ENCODE measurements around the gene OTX2.

The OTX2 gene

DNA sequence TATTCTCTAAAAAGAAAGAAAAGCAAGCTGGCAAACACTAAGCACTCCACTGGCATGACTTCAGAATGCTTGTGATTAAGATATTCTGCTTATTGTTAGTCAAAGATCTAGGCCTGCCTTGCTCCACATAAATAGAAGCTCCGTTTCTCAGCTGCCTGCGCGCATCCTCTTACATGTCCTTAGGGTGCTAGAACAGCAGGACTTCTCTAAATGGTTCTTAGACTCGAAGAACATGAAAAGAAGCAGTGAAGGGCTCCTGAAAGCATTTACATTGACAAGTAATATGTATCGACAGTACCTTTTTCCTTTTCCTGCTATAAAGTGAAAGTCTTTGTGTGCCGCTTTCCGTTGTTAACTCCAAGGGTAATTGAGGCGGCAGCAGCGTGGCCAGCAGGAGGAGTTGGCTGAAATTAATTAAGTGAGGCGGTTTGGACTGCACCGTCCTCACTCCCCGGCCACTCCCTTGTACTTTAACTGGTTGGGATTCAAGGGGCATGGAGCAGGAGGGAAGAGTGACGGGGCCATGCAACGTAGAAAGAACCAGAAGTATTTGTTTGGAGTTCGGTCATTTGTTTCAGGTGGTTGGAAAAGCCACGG, 34.2 kb upstream of the OTX2 start:
- DNase-seq (ENCODE audit: low read depth): no peak
- TF ChIP-seq, protein P1, sequence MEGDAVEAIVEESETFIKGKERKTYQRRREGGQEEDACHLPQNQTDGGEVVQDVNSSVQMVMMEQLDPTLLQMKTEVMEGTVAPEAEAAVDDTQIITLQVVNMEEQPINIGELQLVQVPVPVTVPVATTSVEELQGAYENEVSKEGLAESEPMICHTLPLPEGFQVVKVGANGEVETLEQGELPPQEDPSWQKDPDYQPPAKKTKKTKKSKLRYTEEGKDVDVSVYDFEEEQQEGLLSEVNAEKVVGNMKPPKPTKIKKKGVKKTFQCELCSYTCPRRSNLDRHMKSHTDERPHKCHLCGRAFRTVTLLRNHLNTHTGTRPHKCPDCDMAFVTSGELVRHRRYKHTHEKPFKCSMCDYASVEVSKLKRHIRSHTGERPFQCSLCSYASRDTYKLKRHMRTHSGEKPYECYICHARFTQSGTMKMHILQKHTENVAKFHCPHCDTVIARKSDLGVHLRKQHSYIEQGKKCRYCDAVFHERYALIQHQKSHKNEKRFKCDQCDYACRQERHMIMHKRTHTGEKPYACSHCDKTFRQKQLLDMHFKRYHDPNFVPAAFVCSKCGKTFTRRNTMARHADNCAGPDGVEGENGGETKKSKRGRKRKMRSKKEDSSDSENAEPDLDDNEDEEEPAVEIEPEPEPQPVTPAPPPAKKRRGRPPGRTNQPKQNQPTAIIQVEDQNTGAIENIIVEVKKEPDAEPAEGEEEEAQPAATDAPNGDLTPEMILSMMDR (IDR thresholded peaks at IDR 0.05; ENCODE audit: control insufficient read depth, insufficient read depth, low read depth, low read length, missing control alignments): no peak
- H3K4me3 ChIP-seq (ENCODE audit: control insufficient read depth, low read depth, low read length): no peak overlapping the region

DNA sequence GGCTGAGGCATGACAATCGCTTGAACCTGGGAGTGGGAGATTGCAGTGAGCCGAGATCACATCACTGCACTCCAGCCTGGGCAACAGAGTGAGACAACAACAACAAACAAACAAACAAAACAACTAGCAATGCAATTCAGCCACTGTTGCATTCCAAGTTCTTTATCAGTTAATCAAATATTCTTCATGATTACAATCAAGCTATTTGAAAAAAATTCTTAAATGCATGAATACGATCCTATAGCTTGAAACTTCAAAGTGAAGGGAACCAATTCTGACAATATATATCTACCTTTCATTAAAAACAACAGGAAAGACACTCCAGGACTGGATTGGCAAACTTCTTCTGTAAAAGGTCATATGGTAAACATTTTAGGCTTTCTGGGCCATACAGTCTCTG, 31.3 kb upstream of the OTX2 start:
- no peak for DNase-seq (ENCODE audit: low read depth)
- TF ChIP-seq, protein P1 (IDR thresholded peaks at IDR 0.05; ENCODE audit: control insufficient read depth, insufficient read depth, low read depth, low read length, missing control alignments): no peak
- H3K4me3 ChIP-seq (ENCODE audit: control insufficient read depth, low read depth, low read length): no peak overlapping the region

DNA sequence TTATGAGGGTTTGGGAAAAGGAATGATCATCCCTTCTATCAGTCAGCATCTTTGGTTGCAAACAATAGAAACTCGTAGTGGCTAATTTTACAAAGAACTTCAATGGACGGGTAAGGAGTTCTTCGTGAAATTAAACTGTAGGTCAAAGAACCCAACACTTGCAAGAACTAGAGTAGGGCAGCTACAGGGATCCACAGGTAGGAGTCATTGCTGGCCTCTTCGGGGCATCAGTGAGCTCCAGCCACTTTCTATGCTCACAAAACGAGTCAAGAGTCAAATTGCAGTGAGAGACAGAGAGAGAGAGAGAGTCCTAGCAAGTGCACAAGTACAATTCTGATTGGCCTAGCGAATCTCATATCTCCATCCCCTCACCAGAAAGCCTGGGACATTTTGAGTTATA, 29.9 kb upstream of the OTX2 start:
- TF ChIP-seq, protein P1 (IDR thresholded peaks at IDR 0.05; ENCODE audit: control insufficient read depth, insufficient read depth, low read depth, low read length, missing control alignments): no peak
- no peak for DNase-seq (ENCODE audit: low read depth)
- no peak overlapping the region for H3K4me3 ChIP-seq (ENCODE audit: control insufficient read depth, low read depth, low read length)

DNA sequence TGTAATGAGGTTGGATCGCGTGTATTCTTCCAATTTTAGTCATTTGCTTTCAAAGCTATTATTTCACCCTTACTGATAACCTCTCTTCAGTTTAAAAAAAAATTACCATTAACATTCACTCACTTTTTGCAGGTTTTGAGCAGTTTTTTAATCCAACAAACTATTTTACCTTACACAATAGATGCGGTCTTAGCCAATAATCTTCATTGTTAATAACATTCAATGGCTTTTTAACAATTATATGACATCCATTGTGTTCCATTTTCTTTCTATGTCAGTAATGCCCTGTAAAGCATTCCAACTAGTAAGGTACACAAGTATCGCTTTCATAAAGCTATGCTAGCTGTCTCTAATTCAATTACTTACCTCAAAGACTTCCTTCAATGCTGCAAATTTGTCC, 18.9 kb upstream of the OTX2 start:
- H3K4me3 ChIP-seq (ENCODE audit: control insufficient read depth, low read depth, low read length): no peak overlapping the region
- TF ChIP-seq, protein P1 (IDR thresholded peaks at IDR 0.05; ENCODE audit: control insufficient read depth, insufficient read depth, low read depth, low read length, missing control alignments): no peak
- DNase-seq (ENCODE audit: low read depth): no peak

DNA sequence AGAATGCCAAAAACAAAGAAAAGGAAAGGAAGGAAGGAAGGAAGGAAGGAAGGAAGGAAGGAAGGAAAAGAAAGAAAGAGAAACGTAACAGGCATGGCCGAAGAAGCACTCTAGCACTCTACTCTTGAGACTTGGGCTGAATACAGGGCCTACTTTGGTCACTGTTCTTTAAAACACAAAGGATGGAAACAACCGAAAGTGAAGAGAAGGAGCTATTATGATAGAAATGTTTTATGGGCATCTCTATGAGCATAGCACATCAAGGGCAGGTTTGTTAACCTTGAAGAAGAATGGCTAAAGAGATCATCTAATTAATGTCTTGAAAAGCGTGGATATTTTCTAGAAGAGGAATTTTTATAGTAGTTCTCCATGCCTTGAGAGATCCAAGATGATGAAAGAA, 15.9 kb upstream of the OTX2 start:
- no peak for DNase-seq (ENCODE audit: low read depth)
- TF ChIP-seq, protein P1 (IDR thresholded peaks at IDR 0.05; ENCODE audit: control insufficient read depth, insufficient read depth, low read depth, low read length, missing control alignments): no peak
- H3K4me3 ChIP-seq (ENCODE audit: control insufficient read depth, low read depth, low read length): no peak overlapping the region

DNA sequence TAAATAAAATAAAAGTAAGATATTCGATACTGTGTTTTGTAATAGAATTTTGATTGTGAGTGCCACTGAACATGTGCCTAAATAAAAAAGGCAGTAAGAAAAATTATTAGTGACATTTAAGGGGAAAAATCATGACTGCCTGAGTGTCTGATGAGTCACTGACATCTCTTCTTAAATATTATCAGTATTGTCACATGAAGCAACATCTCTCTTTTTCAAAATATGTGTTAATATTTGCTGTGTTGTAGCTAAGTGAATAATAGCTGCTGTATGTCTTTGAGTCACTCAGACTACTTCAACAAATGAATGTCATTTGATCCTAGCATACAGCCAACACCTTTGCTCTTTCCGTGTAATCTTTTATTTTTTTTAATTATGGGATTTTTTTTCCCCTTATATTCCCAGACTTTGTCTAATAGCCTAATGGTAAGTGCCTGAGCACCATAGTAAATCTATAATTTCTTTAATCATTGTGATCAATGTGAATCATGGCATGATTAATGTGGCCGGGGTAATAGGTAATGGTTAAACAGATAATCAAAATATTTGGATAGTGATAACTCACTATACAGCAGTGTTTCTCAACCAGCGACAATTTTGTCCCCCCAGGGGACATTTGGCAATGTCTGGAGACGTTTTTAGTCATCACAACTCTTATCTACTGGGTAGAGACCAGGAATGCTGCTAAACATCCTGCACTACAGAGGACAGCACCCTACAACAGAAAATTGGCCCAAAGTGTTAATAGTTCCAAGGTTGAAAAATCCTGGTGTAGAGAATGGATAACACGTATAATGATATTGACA, 11.7 kb upstream of the OTX2 start:
- DNase-seq (ENCODE audit: low read depth): no peak
- H3K4me3 ChIP-seq (ENCODE audit: control insufficient read depth, low read depth, low read length): no peak overlapping the region
- TF ChIP-seq, protein P1 (IDR thresholded peaks at IDR 0.05; ENCODE audit: control insufficient read depth, insufficient read depth, low read depth, low read length, missing control alignments): no peak

Measured in AG09309 (cell line).